SK-N-SH (cell line): Measurements from ENCODE around the gene CYP4F3.

Experiments
- CTCF ChIP-seq: fragments of 200-600 bp; sonication (generic); IDR thresholded peaks from 2 replicates; pipeline ENCODE4 v1.6.1; 2017; ENCODE audit warnings: antibody characterized with exemption, mild to moderate bottlenecking, moderate library complexity
- EP300 ChIP-seq, 2 experiments: IDR thresholded peaks; 2 replicates each; pipeline versions ENCODE4 v1.4.0 to v1.6.1; 2012; ENCODE audit warnings: borderline replicate concordance in 1 of 2, low read depth in 1 of 2, low read length in 1 of 2
- FOSL2 ChIP-seq: IDR thresholded peaks from 2 replicates; pipeline ENCODE4 v1.4.0; 2012; ENCODE audit warnings: low read depth, mild to moderate bottlenecking, moderate library complexity, borderline replicate concordance
- JUND ChIP-seq: IDR thresholded peaks from 2 replicates; pipeline ENCODE4 v1.4.0; 2012
- MAX ChIP-seq: IDR thresholded peaks from 2 replicates; pipeline ENCODE4 v1.4.0; 2012; ENCODE audit warnings: low read depth
- NFIC ChIP-seq: IDR thresholded peaks from 2 replicates; pipeline ENCODE4 v1.4.0; 2012; ENCODE audit warnings: borderline replicate concordance
- POLR2AphosphoS5 ChIP-seq: IDR thresholded peaks from 2 replicates; pipeline ENCODE4 v1.6.1; 2012; ENCODE audit warnings: low read depth, low read length
- REST ChIP-seq: IDR thresholded peaks from 2 replicates; pipeline ENCODE4 v1.6.1; 2012; ENCODE audit warnings: mild to moderate bottlenecking, low read depth, low read length, moderate library complexity
- RXRA ChIP-seq: IDR thresholded peaks from 2 replicates; pipeline ENCODE4 v1.4.0; 2012; ENCODE audit warnings: low read depth, mild to moderate bottlenecking, borderline replicate concordance
- SIN3A ChIP-seq: IDR thresholded peaks from 2 replicates; pipeline ENCODE4 v1.6.1; 2012; ENCODE audit warnings: low read depth, mild to moderate bottlenecking, low read length, moderate library complexity, borderline replicate concordance
- TCF12 ChIP-seq: IDR thresholded peaks from 2 replicates; pipeline ENCODE4 v1.4.0; 2012
- TEAD4 ChIP-seq: IDR thresholded peaks from 2 replicates; pipeline ENCODE4 v1.4.0; 2012; ENCODE audit warnings: mild to moderate bottlenecking, borderline replicate concordance; ENCODE audit not compliant: insufficient read depth
- YY1 ChIP-seq: IDR thresholded peaks from 2 replicates; pipeline ENCODE4 v1.4.0; 2012; ENCODE audit warnings: low read depth, mild to moderate bottlenecking

- TF ChIP-seq CTCF (no peak), MAX (no peak), JUND (no peak), SIN3A (no peak), RXRA (no peak), REST (no peak), YY1 (no peak), EP300 (IDR thresholded peaks at IDR 0.05; ENCODE audit: borderline replicate concordance in 1 of 2, low read depth in 1 of 2, low read length in 1 of 2) (no peak), TEAD4 (no peak), POLR2AphosphoS5 (no peak), FOSL2 (no peak), TCF12 (no peak), NFIC (no peak)
Observed at GRCh38 chr19:15640294-15640903, at the start of gene CYP4F3.
